Liver (tissue), 9 donors: ENCODE results near the gene CELF2. TPM values are rescaled to one million over a fixed set of nuclear protein-coding genes. Genes with fewer than 3 reads are reported as not detected.

ENCODE experiments used
- DNase-seq: peaks from one replicate; pipeline ENCODE4 v3.0.0-alpha.2; 2017; ENCODE audit warnings: low spot score
- H3K27ac ChIP-seq, 2 donors: one replicate each; pipeline ENCODE4 v1.7.0; 2013; ENCODE audit warnings: inconsistent platforms in 2 of 2, low read length in 2 of 2, control low read depth in 1 of 2, low read depth in 1 of 2, mild to moderate bottlenecking in 1 of 2
- H3K27me3 ChIP-seq, 4 donors: one replicate each; pipeline versions ENCODE4 v1.6.1 to v1.7.0; 2013; ENCODE audit warnings: low read length in 3 of 4, inconsistent platforms in 1 of 4, mild to moderate bottlenecking in 1 of 4, moderate library complexity in 1 of 4; ENCODE audit not compliant: control insufficient read depth in 4 of 4, insufficient read depth in 4 of 4
- H3K36me3 ChIP-seq, 4 donors: one replicate each; pipeline versions ENCODE4 v1.6.1 to v1.7.0; 2013; ENCODE audit warnings: low read length in 3 of 4, mild to moderate bottlenecking in 3 of 4, low read depth in 1 of 4, moderate library complexity in 1 of 4; ENCODE audit not compliant: control insufficient read depth in 4 of 4, insufficient read depth in 3 of 4
- H3K4me1 ChIP-seq, 4 donors: one replicate each; pipeline versions ENCODE4 v1.6.1 to v1.7.0; 2013; ENCODE audit warnings: low read length in 3 of 4, mild to moderate bottlenecking in 3 of 4, moderate library complexity in 1 of 4; ENCODE audit not compliant: control insufficient read depth in 4 of 4, insufficient read depth in 4 of 4
- H3K4me3 ChIP-seq, 3 donors: one replicate each; pipeline versions ENCODE4 v1.6.1 to v1.7.0; 2013; ENCODE audit warnings: low read length in 3 of 3, control low read depth in 1 of 3, low read depth in 1 of 3, mild to moderate bottlenecking in 1 of 3
- H3K9ac ChIP-seq, 2 donors: one replicate each; pipeline ENCODE4 v1.7.0; 2013; ENCODE audit warnings: low read length in 2 of 2, mild to moderate bottlenecking in 2 of 2, moderate library complexity in 2 of 2, control low read depth in 1 of 2, low read depth in 1 of 2
- H3K9me3 ChIP-seq, 4 donors: one replicate each; pipeline versions ENCODE4 v1.6.1 to v1.7.0; 2013; ENCODE audit warnings: low read length in 3 of 4; ENCODE audit not compliant: control insufficient read depth in 4 of 4
- ATF3 ChIP-seq: IDR thresholded peaks from 2 replicates; pipeline ENCODE4 v1.6.1; 2016; ENCODE audit warnings: antibody characterized with exemption
- CTCF ChIP-seq: fragments of 150-350 bp; IDR thresholded peaks from 2 replicates; pipeline ENCODE4 v1.5.1; 2017; ENCODE audit warnings: improper control_type of control experiment, low read depth, low read length; ENCODE audit not compliant: missing input control
- EGR1 ChIP-seq, 2 donors: IDR thresholded peaks; 2 replicates each; pipeline ENCODE4 v1.6.1; 2016 to 2018; ENCODE audit warnings: antibody characterized with exemption in 2 of 2, low read depth in 2 of 2
- FOXA1 ChIP-seq: IDR thresholded peaks from 2 replicates; pipeline ENCODE4 v1.6.1; 2016; ENCODE audit warnings: antibody characterized with exemption
- FOXA2 ChIP-seq: IDR thresholded peaks from 2 replicates; pipeline ENCODE4 v1.6.1; 2016; ENCODE audit warnings: antibody characterized with exemption
- GABPA ChIP-seq, 2 donors: IDR thresholded peaks in 1 of 2; conservative IDR thresholded peaks in 1 of 2; 2 replicates each; pipeline ENCODE4 v1.6.1; 2016; ENCODE audit warnings: antibody characterized with exemption in 2 of 2, mild to moderate bottlenecking in 1 of 2, moderate library complexity in 1 of 2
- HNF4A ChIP-seq, 2 donors: conservative IDR thresholded peaks; 2 replicates each; pipeline ENCODE4 v1.6.1; 2016; ENCODE audit warnings: antibody characterized with exemption in 2 of 2, mild to moderate bottlenecking in 2 of 2
- HNF4G ChIP-seq: IDR thresholded peaks from 2 replicates; pipeline ENCODE4 v1.6.1; 2016; ENCODE audit warnings: antibody characterized with exemption
- JUND ChIP-seq, 2 donors: IDR thresholded peaks; 2 replicates each; pipeline ENCODE4 v1.6.1; 2016; ENCODE audit warnings: antibody characterized with exemption in 2 of 2
- MAX ChIP-seq: IDR thresholded peaks from 2 replicates; pipeline ENCODE4 v1.6.1; 2016; ENCODE audit warnings: antibody characterized with exemption
- NR2F2 ChIP-seq: IDR thresholded peaks from 2 replicates; pipeline ENCODE4 v1.6.1; 2016; ENCODE audit warnings: antibody characterized with exemption
- RAD21 ChIP-seq, 2 donors: IDR thresholded peaks; 2 replicates each; pipeline ENCODE4 v1.6.1; 2016; ENCODE audit warnings: antibody characterized with exemption in 2 of 2, mild to moderate bottlenecking in 2 of 2
- REST ChIP-seq: IDR thresholded peaks from 2 replicates; pipeline ENCODE4 v1.6.1; 2016; ENCODE audit warnings: antibody characterized with exemption, mild to moderate bottlenecking
- RXRA ChIP-seq, 2 donors: IDR thresholded peaks; 2 replicates each; pipeline ENCODE4 v1.6.1; 2017 to 2018; ENCODE audit warnings: antibody characterized with exemption in 2 of 2, mild to moderate bottlenecking in 1 of 2
- SP1 ChIP-seq: IDR thresholded peaks from 2 replicates; pipeline ENCODE4 v1.6.1; 2018; ENCODE audit warnings: antibody characterized with exemption, mild to moderate bottlenecking
- TAF1 ChIP-seq: conservative IDR thresholded peaks from 2 replicates; pipeline ENCODE4 v1.6.1; 2016; ENCODE audit warnings: antibody characterized with exemption, mild to moderate bottlenecking
- YY1 ChIP-seq: IDR thresholded peaks from 2 replicates; pipeline ENCODE4 v1.6.1; 2016; ENCODE audit warnings: antibody characterized with exemption, mild to moderate bottlenecking
- ZBTB33 ChIP-seq: IDR thresholded peaks from 2 replicates; pipeline ENCODE4 v1.6.1; 2016; ENCODE audit warnings: antibody characterized with exemption
- WGBS: extraction: QIAGEN DNeasy Blood & Tissue Kit; methylation state at CpG from one replicate; pipeline ENCODE4 v1.1.7; 2013; 5-methylcytosine and 5-hydroxymethylcytosine counted together
- polyA plus RNA-seq, 2 donors: library from polyadenylated mRNA; stranded (reverse) in 1 of 2; unstranded in 1 of 2; fragments of 200-250 nt in 1 of 2; fragments of >200 nt in 1 of 2; fragmentation: Nextera tagmentation in 1 of 2; extraction: Ambion mirVana in 1 of 2; gene quantifications; one replicate each; pipeline versions ENCODE4 v1.2.1 to v1.2.3, GENCODE V29; 2013 to 2015
- total RNA-seq, 2 donors: library from RNA; depleted of rRNA; stranded (reverse); fragments of >200 nt; gene quantifications; one replicate each; pipeline ENCODE4 v1.2.3, GENCODE V29; 2014
- donor health status: healthy.
- donor health status: healthy.
- donor health status: healthy.
- donor health status: healthy.
- donor health status: healthy.

The CELF2 gene
- total and polyA plus RNA-seq, 4 donors, result 1.4 to 8.5 (median 5.6) TPM

- Histone ChIP-seq H3K9me3 (peaks cover 0 to 30% (median 12%) of the 10 kb centered on the region in 4 donors), H3K27ac (no peak overlapping the region), H3K4me1 (no peaks in the 10 kb centered on the region), H3K36me3 (peaks cover 0 to 5% (median 0%) of the 10 kb centered on the region in 4 donors), H3K27me3 (no peaks in the 10 kb centered on the region), H3K9ac (no peak overlapping the region), H3K4me3 (no peak overlapping the region)
- WGBS, result 78% methylated on average over 1 of the region's 1 CpG
- DNase-seq, result no peak
- no peak for TF ChIP-seq NR2F2
- TF ChIP-seq JUND (IDR thresholded peaks at IDR 0.05), result no peak
Measured at GRCh38 chr10:11307937-11308336, 290.3 kb downstream of the CELF2 start.

GRCh38 chr10:11311027-11311426 is 293.4 kb downstream of the CELF2 start:
- peaks cover 0 to 5% (median 0%) of the 10 kb centered on the region in 4 donors for H3K36me3 ChIP-seq
- no peak for TF ChIP-seq JUND (IDR thresholded peaks at IDR 0.05)
- peaks cover 0 to 30% (median 12%) of the 10 kb centered on the region in 4 donors for H3K9me3 ChIP-seq
- no peak overlapping the region for H3K9ac ChIP-seq
- DNase-seq, result no peak
- no peak overlapping the region for H3K4me3 ChIP-seq
- no peaks in the 10 kb centered on the region for H3K27me3 ChIP-seq
- H3K4me1 ChIP-seq, result no peaks in the 10 kb centered on the region
- WGBS, result 52% methylated on average over 2 of the region's 2 CpGs
- H3K27ac ChIP-seq, result no peak overlapping the region

GRCh38 chr10:11313463-11313862 is 295.8 kb downstream of the CELF2 start:
- TF ChIP-seq HNF4G, result no peak
- TF ChIP-seq JUND (IDR thresholded peaks at IDR 0.05), result no peak
- TF ChIP-seq CTCF, result no peak
- no peak for TF ChIP-seq HNF4A (conservative IDR thresholded peaks at IDR 0.05)
- no peak for TF ChIP-seq RAD21 (IDR thresholded peaks at IDR 0.05)
- TF ChIP-seq MAX, result no peak
- no peak for TF ChIP-seq EGR1 (IDR thresholded peaks at IDR 0.05; ENCODE audit: low read depth in 2 of 2)
- no peak for TF ChIP-seq RXRA (IDR thresholded peaks at IDR 0.05)
- no peak for TF ChIP-seq GABPA (IDR thresholded peaks at IDR 0.05 in 1 of 2, conservative IDR thresholded peaks at IDR 0.05 in 1 of 2)
- TF ChIP-seq YY1, result no peak
- no peak for TF ChIP-seq NR2F2
- no peak for TF ChIP-seq TAF1
- no peak for TF ChIP-seq FOXA1
- TF ChIP-seq SP1, result no peak
- TF ChIP-seq ATF3, result no peak
- TF ChIP-seq FOXA2, result no peak
- TF ChIP-seq REST, result no peak
- TF ChIP-seq ZBTB33, result no peak
- H3K36me3 ChIP-seq, result no peaks in the 10 kb centered on the region
- no peaks in the 10 kb centered on the region for H3K27me3 ChIP-seq
- H3K9ac ChIP-seq, result no peak overlapping the region
- WGBS, result 76% methylated on average over 1 of the region's 1 CpG
- H3K27ac ChIP-seq, result no peak overlapping the region
- H3K4me1 ChIP-seq, result no peaks in the 10 kb centered on the region
- no peak for DNase-seq
- H3K4me3 ChIP-seq, result no peak overlapping the region
- H3K9me3 ChIP-seq, result peaks cover 0 to 16% (median 6%) of the 10 kb centered on the region in 4 donors
